Measurements from ENCODE around the gene CCL17. TPM values are rescaled to one million over a fixed set of nuclear protein-coding genes. Genes with fewer than 3 reads are reported as not detected.

Gene CCL17
- total RNA-seq, 2 experiments from 2014 or later = not detected

- no peaks in the 10 kb centered on the region for H3K9me2 ChIP-seq (ENCODE audit: insufficient read depth, low read length)
- CTCF ChIA-PET (ENCODE audit: unreplicated experiment) = no interaction called here
- no TSS peak for BruUV-seq (replicated peaks)
- H3K4me3 ChIP-seq (ENCODE audit: low read depth, low read length, poor library complexity, severe bottlenecking) = no peak overlapping the region
- no peak overlapping the region for H3K4me2 ChIP-seq (ENCODE audit: low read length)
- H3K36me3 ChIP-seq (ENCODE audit: insufficient read depth, low read length) = peaks cover 87% of the 10 kb centered on the region
- TF ChIP-seq, protein P1, sequence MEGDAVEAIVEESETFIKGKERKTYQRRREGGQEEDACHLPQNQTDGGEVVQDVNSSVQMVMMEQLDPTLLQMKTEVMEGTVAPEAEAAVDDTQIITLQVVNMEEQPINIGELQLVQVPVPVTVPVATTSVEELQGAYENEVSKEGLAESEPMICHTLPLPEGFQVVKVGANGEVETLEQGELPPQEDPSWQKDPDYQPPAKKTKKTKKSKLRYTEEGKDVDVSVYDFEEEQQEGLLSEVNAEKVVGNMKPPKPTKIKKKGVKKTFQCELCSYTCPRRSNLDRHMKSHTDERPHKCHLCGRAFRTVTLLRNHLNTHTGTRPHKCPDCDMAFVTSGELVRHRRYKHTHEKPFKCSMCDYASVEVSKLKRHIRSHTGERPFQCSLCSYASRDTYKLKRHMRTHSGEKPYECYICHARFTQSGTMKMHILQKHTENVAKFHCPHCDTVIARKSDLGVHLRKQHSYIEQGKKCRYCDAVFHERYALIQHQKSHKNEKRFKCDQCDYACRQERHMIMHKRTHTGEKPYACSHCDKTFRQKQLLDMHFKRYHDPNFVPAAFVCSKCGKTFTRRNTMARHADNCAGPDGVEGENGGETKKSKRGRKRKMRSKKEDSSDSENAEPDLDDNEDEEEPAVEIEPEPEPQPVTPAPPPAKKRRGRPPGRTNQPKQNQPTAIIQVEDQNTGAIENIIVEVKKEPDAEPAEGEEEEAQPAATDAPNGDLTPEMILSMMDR (conservative IDR thresholded peaks at IDR 0.05; ENCODE audit: low read length) = no peak
- TF ChIP-seq EZH2phosphoT487 (IDR thresholded peaks at IDR 0.05; ENCODE audit: borderline replicate concordance, low read depth, low read length) = no peak
- POLR2A ChIA-PET = interaction anchor here (0.6 kb wide), 1 partner anchor 141 kb away, joined by 3 read pairs; no protein-coding TSS in a partner anchor
- no peak for DNase-seq (ENCODE audit: low spot score)
- no peak overlapping the region for H2AFZ ChIP-seq (ENCODE audit: low read length)
- no peaks in the 10 kb centered on the region for H3K79me2 ChIP-seq (ENCODE audit: insufficient read depth, low read depth, low read length)
- no peaks in the 10 kb centered on the region for H3K9me3 ChIP-seq (ENCODE audit: low read length)
- intact Hi-C loops (cut with micrococcal nuclease; ENCODE audit: unreplicated experiment) = no loop called here
- no peaks in the 10 kb centered on the region for H3K4me1 ChIP-seq (ENCODE audit: insufficient read depth, low read length, poor library complexity, severe bottlenecking)
- H4K20me1 ChIP-seq (ENCODE audit: insufficient read depth, low read length) = no peaks in the 10 kb centered on the region
- H3K27ac ChIP-seq (ENCODE audit: low read depth, low read length, poor library complexity, severe bottlenecking) = no peak overlapping the region
Observed at GRCh38 chr16:57430955-57431354, 26.4 kb downstream of the CCL17 start.

DNA sequence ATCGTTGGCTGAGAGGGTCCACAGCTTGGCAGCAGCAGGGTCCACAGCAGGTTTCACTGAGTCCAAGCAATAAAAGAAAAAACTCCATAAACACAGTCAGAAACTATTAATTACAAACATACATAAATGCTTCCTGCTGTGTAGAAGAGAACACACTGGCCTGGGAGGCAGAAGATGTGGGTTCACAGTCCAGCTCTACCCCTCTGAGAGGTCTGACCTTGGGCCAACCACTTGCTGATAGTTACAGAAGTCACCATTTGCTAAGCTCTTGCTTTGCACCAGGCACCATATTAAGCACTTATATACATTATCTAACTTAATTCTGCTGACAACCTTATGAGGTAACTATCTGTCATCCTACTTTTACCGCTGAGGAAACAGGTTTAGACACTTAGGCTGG is 27.9 kb downstream of the CCL17 start:
- intact Hi-C loops (cut with micrococcal nuclease; ENCODE audit: unreplicated experiment) = no loop called here
- ChIA-PET POLR2A (no interaction called here), CTCF (ENCODE audit: unreplicated experiment) (interaction anchor here (1.3 kb wide), 1 partner anchor 8 kb away, joined by 4 read pairs; no protein-coding TSS in a partner anchor)
- Histone ChIP-seq H2AFZ (ENCODE audit: low read length) (no peak overlapping the region), H3K4me2 (ENCODE audit: low read length) (no peak overlapping the region), H4K20me1 (ENCODE audit: insufficient read depth, low read length) (no peaks in the 10 kb centered on the region), H3K36me3 (ENCODE audit: insufficient read depth, low read length) (peaks cover 94% of the 10 kb centered on the region), H3K27ac (ENCODE audit: low read depth, low read length, poor library complexity, severe bottlenecking) (no peak overlapping the region), H3K4me3 (ENCODE audit: low read depth, low read length, poor library complexity, severe bottlenecking) (no peak overlapping the region), H3K79me2 (ENCODE audit: insufficient read depth, low read depth, low read length) (no peaks in the 10 kb centered on the region), H3K9me2 (ENCODE audit: insufficient read depth, low read length) (no peaks in the 10 kb centered on the region), H3K4me1 (ENCODE audit: insufficient read depth, low read length, poor library complexity, severe bottlenecking) (no peaks in the 10 kb centered on the region), H3K9me3 (ENCODE audit: low read length) (no peaks in the 10 kb centered on the region)
- DNase-seq (ENCODE audit: low spot score) = no peak
- no TSS peak for BruUV-seq (replicated peaks)
- TF ChIP-seq EZH2phosphoT487 (IDR thresholded peaks at IDR 0.05; ENCODE audit: borderline replicate concordance, low read depth, low read length) = no peak
- TF ChIP-seq, protein P1 (conservative IDR thresholded peaks at IDR 0.05; ENCODE audit: low read length) = no peak

- TF ChIP-seq, protein P1 (conservative IDR thresholded peaks at IDR 0.05; ENCODE audit: low read length) = no peak
- TF ChIP-seq EZH2phosphoT487 (IDR thresholded peaks at IDR 0.05; ENCODE audit: borderline replicate concordance, low read depth, low read length) = no peak
- no peak for DNase-seq (ENCODE audit: low spot score)
- H3K4me1 ChIP-seq (ENCODE audit: insufficient read depth, low read length, poor library complexity, severe bottlenecking) = no peaks in the 10 kb centered on the region
- H4K20me1 ChIP-seq (ENCODE audit: insufficient read depth, low read length) = no peaks in the 10 kb centered on the region
- H2AFZ ChIP-seq (ENCODE audit: low read length) = no peak overlapping the region
- H3K27ac ChIP-seq (ENCODE audit: low read depth, low read length, poor library complexity, severe bottlenecking) = no peak overlapping the region
- H3K9me3 ChIP-seq (ENCODE audit: low read length) = no peaks in the 10 kb centered on the region
- ChIA-PET CTCF (ENCODE audit: unreplicated experiment) (interaction anchor here (1.3 kb wide), 1 partner anchor 8 kb away, joined by 4 read pairs; no protein-coding TSS in a partner anchor), POLR2A (interaction anchor here (0.6 kb wide), 1 partner anchor 8 kb away, joined by 3 read pairs; no protein-coding TSS in a partner anchor)
- no peak overlapping the region for H3K4me3 ChIP-seq (ENCODE audit: low read depth, low read length, poor library complexity, severe bottlenecking)
- H3K9me2 ChIP-seq (ENCODE audit: insufficient read depth, low read length) = no peaks in the 10 kb centered on the region
- peaks cover 94% of the 10 kb centered on the region for H3K36me3 ChIP-seq (ENCODE audit: insufficient read depth, low read length)
- H3K79me2 ChIP-seq (ENCODE audit: insufficient read depth, low read depth, low read length) = no peaks in the 10 kb centered on the region
- no TSS peak for BruUV-seq (replicated peaks)
- intact Hi-C loops (cut with micrococcal nuclease; ENCODE audit: unreplicated experiment) = no loop called here
- H3K4me2 ChIP-seq (ENCODE audit: low read length) = no peak overlapping the region
Observed at GRCh38 chr16:57432989-57433388, 28.4 kb downstream of the CCL17 start.

All from OCI-LY7 (cell line).